Measurements from ENCODE around the gene ABCC1.

ABCC1 gene

DNA sequence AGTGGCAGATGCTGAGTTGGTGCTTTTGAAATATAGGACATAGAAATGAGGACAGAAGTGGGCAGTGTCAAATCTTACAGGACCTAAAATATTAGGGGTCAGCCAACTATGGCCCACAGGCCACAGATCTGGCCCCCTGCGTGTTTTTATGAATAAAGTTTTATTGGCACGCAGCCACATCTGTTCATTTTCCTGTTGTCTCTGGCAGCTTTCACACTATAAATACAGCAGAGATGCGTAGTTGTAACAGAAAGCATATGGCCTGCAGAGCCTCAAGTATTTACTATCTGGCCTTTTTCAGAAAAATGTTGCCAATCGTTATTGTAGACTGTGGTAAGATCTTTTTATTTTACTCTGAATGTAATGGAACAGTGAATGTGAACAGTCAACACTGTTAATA lies 191.1 kb downstream of the ABCC1 start:
- H3K4me3 ChIP-seq (ENCODE audit: low read depth, low read length), result no peak overlapping the region
- TF ChIP-seq, protein P1, sequence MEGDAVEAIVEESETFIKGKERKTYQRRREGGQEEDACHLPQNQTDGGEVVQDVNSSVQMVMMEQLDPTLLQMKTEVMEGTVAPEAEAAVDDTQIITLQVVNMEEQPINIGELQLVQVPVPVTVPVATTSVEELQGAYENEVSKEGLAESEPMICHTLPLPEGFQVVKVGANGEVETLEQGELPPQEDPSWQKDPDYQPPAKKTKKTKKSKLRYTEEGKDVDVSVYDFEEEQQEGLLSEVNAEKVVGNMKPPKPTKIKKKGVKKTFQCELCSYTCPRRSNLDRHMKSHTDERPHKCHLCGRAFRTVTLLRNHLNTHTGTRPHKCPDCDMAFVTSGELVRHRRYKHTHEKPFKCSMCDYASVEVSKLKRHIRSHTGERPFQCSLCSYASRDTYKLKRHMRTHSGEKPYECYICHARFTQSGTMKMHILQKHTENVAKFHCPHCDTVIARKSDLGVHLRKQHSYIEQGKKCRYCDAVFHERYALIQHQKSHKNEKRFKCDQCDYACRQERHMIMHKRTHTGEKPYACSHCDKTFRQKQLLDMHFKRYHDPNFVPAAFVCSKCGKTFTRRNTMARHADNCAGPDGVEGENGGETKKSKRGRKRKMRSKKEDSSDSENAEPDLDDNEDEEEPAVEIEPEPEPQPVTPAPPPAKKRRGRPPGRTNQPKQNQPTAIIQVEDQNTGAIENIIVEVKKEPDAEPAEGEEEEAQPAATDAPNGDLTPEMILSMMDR (IDR thresholded peaks at IDR 0.05; ENCODE audit: low read depth, low read length), result no peak

GRCh38 chr16:16141141-16141540 lies 191.7 kb downstream of the ABCC1 start:
- H3K4me3 ChIP-seq (ENCODE audit: low read depth, low read length), result no peak overlapping the region
- TF ChIP-seq, protein P1 (IDR thresholded peaks at IDR 0.05; ENCODE audit: low read depth, low read length), result no peak

- no peak overlapping the region for H3K4me3 ChIP-seq (ENCODE audit: low read depth, low read length)
- TF ChIP-seq, protein P1 (IDR thresholded peaks at IDR 0.05; ENCODE audit: low read depth, low read length), result no peak
Observed at GRCh38 chr16:16141784-16142396, 192.5 kb downstream of the ABCC1 start.

DNA sequence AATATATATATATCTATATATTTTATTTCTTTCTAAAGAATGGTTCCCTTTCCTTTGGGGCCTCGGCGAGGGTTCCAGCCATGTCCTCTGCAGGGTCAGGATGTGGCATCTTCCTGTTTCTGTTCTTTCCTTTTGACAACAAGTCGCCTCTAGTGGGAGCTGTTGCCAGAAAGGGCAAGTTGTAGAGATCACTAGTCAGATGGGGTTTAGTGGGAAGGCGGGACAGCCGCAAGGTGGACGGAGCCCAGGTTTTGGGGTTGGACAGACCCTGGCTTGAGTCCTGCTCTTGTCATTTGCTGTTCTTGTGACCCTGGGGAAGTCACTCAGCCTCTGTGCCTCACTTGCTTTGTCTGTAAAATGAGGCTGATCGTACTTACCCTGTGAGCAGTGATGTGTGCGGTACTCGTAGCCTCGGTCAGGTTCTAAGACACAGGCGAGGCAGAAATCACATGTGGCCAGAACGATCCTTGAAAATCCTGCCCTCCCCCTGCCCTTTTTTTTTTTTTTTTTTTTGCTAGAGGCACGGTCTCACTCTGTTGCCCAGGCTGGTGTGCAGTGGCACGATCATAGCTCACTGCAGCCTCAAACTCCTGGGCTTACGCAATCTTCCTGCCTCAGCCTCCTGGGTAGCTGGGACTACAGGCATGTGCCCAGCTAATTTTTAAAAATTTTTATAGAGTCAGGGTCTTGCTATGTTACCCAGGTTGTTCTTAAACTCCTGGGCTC lies 193.8 kb downstream of the ABCC1 start:
- TF ChIP-seq, protein P1 (IDR thresholded peaks at IDR 0.05; ENCODE audit: low read depth, low read length), result no peak
- H3K4me3 ChIP-seq (ENCODE audit: low read depth, low read length), result no peak overlapping the region

DNA sequence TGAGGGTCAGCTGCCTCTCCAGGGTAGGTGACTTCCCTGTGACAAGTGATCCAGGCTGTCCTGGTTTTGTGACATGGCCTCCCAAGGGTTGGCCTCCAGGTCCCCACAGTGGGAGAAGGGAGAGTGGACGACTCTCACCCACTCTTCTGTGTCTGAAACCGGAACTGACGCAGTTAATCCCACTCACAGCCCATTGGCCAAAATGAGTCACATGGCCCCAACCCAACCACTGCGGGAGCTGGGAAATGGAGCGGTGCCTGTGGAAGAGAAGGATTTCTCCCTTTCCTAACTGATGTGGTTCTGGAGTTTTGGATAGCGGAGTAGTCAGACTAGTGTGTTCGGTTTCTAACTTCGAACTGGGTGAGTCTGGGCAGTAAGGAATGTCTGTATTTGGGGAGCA lies 194.5 kb downstream of the ABCC1 start:
- TF ChIP-seq, protein P1 (IDR thresholded peaks at IDR 0.05; ENCODE audit: low read depth, low read length), result no peak
- no peak overlapping the region for H3K4me3 ChIP-seq (ENCODE audit: low read depth, low read length)

GRCh38 chr16:16144416-16144815 lies 195.0 kb downstream of the ABCC1 start:
- TF ChIP-seq, protein P1 (IDR thresholded peaks at IDR 0.05; ENCODE audit: low read depth, low read length), result no peak
- no peak overlapping the region for H3K4me3 ChIP-seq (ENCODE audit: low read depth, low read length)

DNA sequence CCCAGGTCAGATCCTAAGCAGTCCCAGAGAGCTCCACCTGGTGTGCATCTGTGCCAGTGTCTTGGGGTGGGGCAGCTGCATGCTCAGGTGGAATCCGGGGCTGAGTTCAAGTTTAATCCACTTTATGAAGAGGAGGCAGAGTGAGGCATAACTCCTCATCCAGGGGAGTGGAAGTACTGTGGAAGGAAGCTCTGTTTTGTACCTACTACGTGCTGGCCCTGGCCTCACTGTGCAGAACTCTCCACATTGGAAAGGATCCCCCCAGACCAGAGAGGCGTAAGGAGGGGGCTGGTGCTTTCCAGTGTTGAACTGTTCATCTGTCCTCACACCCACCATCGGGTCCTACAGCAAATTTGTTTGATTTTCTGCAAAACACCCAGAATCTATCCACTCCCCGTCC lies 195.9 kb downstream of the ABCC1 start:
- TF ChIP-seq, protein P1 (IDR thresholded peaks at IDR 0.05; ENCODE audit: low read depth, low read length), result no peak
- H3K4me3 ChIP-seq (ENCODE audit: low read depth, low read length), result no peak overlapping the region

Measured in WI38 (cell line).